22Rv1 (cell line): ENCODE data around the gene WWP2.

Experiments used
- CTCF ChIP-seq: fragments of 450-650 bp; IDR thresholded peaks from 2 replicates; pipeline ENCODE4 v1.5.1; 2017; ENCODE audit warnings: mild to moderate bottlenecking
- ZFX ChIP-seq: fragments of 450-650 bp; IDR thresholded peaks from 2 replicates; pipeline ENCODE4 v1.6.1; 2017; ENCODE audit warnings: antibody characterized with exemption, borderline replicate concordance

- TF ChIP-seq CTCF (no peak), ZFX (no peak)
Measured at GRCh38 chr16:69818891-69819545, 56.9 kb downstream of the WWP2 start.
